Measurements from ENCODE around the gene ZNF708. TPM values are rescaled to one million over a fixed set of nuclear protein-coding genes. Genes with fewer than 3 reads are reported as not detected.
"Not testable (repeated sequence)": the region's sequence is repeated elsewhere in the genome, so short reads cannot be mapped to it uniquely, and the experiment has no call there.

ZNF708 gene
- total RNA-seq, result 10 to 100 TPM; 11.5 to 20.5 TPM

DNA sequence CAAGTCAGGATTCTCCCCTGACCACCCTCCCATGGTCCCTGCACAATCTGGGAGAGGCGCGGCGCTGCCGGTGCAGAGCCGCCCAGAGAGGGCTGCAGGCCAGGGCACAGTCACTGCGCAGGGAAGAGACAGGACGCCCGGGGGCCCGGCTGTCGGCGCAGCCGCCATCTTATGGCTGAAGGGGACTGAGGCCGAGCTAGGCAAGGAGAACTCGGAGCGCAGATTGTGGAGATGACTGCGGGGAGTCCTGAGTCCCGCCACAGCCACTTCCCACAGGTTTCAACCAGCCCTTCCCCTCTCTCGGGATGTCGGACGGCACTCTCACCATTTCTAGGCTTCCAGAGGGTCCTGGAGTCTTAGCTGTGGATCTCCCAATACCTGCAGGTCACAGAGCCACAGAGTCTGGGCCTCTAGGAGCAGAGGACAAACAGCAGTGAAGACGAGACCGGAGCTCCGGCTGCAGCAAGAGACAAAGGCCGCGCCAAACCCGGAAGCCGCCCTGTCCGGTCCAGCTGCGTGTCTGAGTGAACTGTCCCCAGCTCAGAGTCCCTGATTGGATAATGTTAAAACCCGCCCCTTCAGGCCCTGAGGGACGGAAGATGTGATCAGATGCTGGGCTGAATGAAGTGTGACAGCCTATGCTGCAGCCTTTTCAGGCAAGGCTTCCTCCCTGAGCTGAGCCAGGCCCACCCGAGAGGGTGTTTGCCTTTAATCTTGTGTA lies at the start of gene ZNF708:
Gene ZNF708, minus strand, starts transcription at position 526 of the 721 bp plus-strand sequence. Its CDS starts 198 bp downstream, at position 328.
- H3K4me3 ChIP-seq, result peak within 1 kb of the TSS; percentile 99
- DNase-seq (ENCODE audit: low spot score) (peak; percentile 75), ATAC-seq (ENCODE audit: insufficient number of reproducible peaks, low FRiP score, low read depth) (peak; percentile 100)
- TF ChIP-seq, protein P1, sequence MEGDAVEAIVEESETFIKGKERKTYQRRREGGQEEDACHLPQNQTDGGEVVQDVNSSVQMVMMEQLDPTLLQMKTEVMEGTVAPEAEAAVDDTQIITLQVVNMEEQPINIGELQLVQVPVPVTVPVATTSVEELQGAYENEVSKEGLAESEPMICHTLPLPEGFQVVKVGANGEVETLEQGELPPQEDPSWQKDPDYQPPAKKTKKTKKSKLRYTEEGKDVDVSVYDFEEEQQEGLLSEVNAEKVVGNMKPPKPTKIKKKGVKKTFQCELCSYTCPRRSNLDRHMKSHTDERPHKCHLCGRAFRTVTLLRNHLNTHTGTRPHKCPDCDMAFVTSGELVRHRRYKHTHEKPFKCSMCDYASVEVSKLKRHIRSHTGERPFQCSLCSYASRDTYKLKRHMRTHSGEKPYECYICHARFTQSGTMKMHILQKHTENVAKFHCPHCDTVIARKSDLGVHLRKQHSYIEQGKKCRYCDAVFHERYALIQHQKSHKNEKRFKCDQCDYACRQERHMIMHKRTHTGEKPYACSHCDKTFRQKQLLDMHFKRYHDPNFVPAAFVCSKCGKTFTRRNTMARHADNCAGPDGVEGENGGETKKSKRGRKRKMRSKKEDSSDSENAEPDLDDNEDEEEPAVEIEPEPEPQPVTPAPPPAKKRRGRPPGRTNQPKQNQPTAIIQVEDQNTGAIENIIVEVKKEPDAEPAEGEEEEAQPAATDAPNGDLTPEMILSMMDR (IDR thresholded peaks at IDR 0.05), result no peak
- H3K27me3 ChIP-seq (replicated peaks; ENCODE audit: insufficient read depth), result no peaks in the 10 kb centered on the region
- peaks cover 0 to 16% of the 10 kb centered on the region in 2 donors for H3K4me1 ChIP-seq (ENCODE audit: control insufficient read depth in 1 of 2, low read depth in 2 of 2)
- peak within 1 kb of the TSS; percentile 97 to 99 for H3K27ac ChIP-seq
- H3K36me3 ChIP-seq, result peaks cover 5% of the 10 kb centered on the region
- no peaks in the 10 kb centered on the region for H3K9me3 ChIP-seq

DNA sequence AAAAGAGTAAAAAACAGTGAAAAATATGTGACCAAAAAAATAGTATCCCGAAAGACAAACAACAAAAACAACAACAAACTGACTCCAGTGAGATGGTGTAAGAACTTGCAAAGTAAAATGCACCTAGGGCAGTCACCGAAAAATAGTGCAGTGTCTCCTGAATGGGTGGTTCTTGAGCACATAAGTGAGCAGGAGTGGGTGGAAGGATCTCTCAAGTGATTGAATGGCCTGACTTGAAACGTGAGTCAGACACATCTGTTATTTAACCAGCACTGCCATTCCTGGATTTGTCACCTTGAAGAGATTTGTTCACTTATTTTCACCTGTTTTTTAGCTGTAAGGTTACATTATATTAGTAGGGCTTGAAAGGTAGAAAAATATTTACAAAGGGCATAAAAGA lies 33.1 kb upstream of the ZNF708 start:
- H3K36me3 ChIP-seq, result peaks cover 8% of the 10 kb centered on the region
- no peaks in the 10 kb centered on the region for H3K9me3 ChIP-seq
- peaks cover 0 to 8% of the 10 kb centered on the region in 2 donors for H3K4me1 ChIP-seq (ENCODE audit: control insufficient read depth in 1 of 2, low read depth in 2 of 2)
- H3K27ac ChIP-seq, result no peak overlapping the region
- no peak overlapping the region for H3K4me3 ChIP-seq
- DNase-seq (ENCODE audit: low spot score), result no peak
- H3K27me3 ChIP-seq (replicated peaks; ENCODE audit: insufficient read depth), result no peaks in the 10 kb centered on the region
- no peak for ATAC-seq (ENCODE audit: insufficient number of reproducible peaks, low FRiP score, low read depth)
- TF ChIP-seq, protein P1 (IDR thresholded peaks at IDR 0.05), result no peak

DNA sequence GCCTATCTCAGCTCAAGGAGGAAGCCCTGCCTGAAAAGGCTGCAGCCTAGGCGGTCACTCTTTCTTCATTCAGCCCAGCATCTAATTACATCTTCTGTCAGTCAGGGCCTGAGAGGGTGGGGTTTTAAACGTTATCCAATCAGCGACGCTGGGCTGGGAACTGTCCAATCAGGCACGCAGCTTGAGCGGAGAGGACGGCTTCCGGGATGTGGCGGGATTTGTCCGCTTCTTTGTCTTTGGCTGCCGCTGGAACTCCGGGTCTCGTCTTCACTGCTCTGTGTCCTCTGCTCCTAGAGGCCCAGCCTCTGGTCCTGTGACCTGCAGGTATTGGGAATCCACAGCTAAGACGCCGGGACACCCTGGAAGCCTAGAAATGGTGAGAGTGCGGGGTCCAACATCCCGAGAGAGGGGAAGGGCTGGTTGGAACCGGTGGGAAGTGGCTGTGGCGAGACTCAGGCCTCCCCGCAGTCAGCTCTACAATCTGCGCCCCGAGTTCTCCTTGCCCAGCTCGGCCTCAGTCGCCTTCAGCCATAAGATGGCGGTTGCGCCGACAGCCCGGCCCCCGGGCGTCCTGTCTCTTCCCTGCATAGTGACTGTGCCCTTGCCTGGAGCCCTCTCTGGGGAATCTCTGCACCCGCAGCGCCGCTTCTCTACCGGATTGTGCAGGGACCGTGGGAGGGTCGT lies 29.7 kb upstream of the ZNF708 start, which contains the start of gene ZNF738:
Gene ZNF738, plus strand, starts transcription at position 233 of the 684 bp plus-strand sequence. Its CDS starts 141 bp downstream, at position 374.
- Histone ChIP-seq H3K27ac (peak within 1 kb of the TSS; percentile 67 to 77), H3K9me3 (no peaks in the 10 kb centered on the region), H3K27me3 (replicated peaks; ENCODE audit: insufficient read depth) (no peaks in the 10 kb centered on the region), H3K36me3 (peaks cover 3% of the 10 kb centered on the region), H3K4me3 (peak within 1 kb of the TSS; percentile 90), H3K4me1 (ENCODE audit: control insufficient read depth in 1 of 2, low read depth in 2 of 2) (peaks cover 0 to 8% of the 10 kb centered on the region in 2 donors)
- TF ChIP-seq, protein P1 (IDR thresholded peaks at IDR 0.05), result no peak
- peak; percentile 97 for ATAC-seq (ENCODE audit: insufficient number of reproducible peaks, low FRiP score, low read depth)
- peak; percentile 72 for DNase-seq (ENCODE audit: low spot score)

DNA sequence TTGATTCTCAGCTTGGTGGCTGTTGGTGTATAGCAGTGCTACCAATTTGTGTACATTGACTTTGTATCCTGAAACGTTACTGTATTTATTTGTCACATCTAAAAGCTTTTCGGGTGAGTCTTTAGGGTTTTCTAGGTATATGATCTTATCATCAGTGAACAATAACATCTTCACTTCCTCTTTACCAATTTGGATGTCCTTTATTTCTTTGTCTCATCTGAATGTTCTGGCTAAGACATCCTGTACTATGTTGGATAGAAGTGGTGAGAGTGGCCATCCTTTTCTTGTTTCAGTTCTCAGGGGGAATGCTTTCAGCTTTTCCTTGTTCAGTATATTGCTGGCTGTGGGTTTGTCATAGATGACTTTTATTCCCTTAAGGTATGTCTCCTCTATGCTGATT lies 23.6 kb upstream of the ZNF708 start:
- Histone ChIP-seq H3K27ac (no peak overlapping the region), H3K9me3 (no peaks in the 10 kb centered on the region)
- no peak for DNase-seq (ENCODE audit: low spot score)

DNA sequence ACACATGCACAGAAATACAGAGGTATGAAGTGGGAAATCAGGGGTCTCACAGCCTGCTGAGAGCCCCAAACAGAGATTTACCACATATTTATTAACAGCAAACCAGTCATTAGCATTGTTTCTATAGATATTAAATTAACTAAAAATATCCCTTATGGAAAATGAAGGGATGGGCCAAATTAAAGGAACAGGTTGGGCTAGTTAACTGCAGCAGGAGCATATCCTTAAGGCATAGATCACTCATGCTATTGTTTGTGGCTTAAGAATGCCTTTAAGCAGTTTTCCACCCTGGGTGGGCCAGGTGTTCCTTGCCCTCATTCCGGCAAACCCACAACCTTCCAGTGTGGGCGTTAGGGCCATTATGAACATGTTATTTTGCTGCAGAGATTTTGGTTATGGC lies 15.6 kb upstream of the ZNF708 start:
- not testable (repeated sequence) for H3K27me3 ChIP-seq (replicated peaks; ENCODE audit: insufficient read depth); DNase-seq (ENCODE audit: low spot score); ATAC-seq (ENCODE audit: insufficient number of reproducible peaks, low FRiP score, low read depth)

More for the DNA sequence above, 23.6 kb upstream of the ZNF708 start:
- TF ChIP-seq, protein P1 (IDR thresholded peaks at IDR 0.05), result no peak
- no peak overlapping the region for H3K4me3 ChIP-seq
- H3K27me3 ChIP-seq (replicated peaks; ENCODE audit: insufficient read depth), result no peaks in the 10 kb centered on the region
- no peaks in the 10 kb centered on the region for H3K4me1 ChIP-seq (ENCODE audit: control insufficient read depth in 1 of 2, low read depth in 2 of 2)
- no peaks in the 10 kb centered on the region for H3K36me3 ChIP-seq
- ATAC-seq (ENCODE audit: insufficient number of reproducible peaks, low FRiP score, low read depth), result no peak

More for the DNA sequence above, 15.6 kb upstream of the ZNF708 start:
- H3K4me1 ChIP-seq (ENCODE audit: control insufficient read depth in 1 of 2, low read depth in 2 of 2); H3K9me3 ChIP-seq; H3K4me3 ChIP-seq; H3K36me3 ChIP-seq; H3K27ac ChIP-seq: not testable (repeated sequence)

Measured in thoracic aorta (tissue), 2 donors.